ENCODE measurements around the gene IRAK1. TPM values are rescaled to one million over a fixed set of nuclear protein-coding genes. Genes with fewer than 3 reads are reported as not detected.
A peak's percentile ranks its signal among the peaks of the same experiment; 100 is the strongest.

The IRAK1 gene
- total and polyA plus RNA-seq, 2 donors, result 9.5 to 67.2 TPM

GRCh38 chrX:153972368-153973126 is 47.2 kb downstream of the IRAK1 start, which contains the start of gene TMEM187:
Gene TMEM187, plus strand, starts transcription at chrX:153972754. Its CDS starts 9,309 bp downstream, at chrX:153982063.
- peak within 1 kb of the TSS; percentile 99 for H3K27ac ChIP-seq (ENCODE audit: low read depth)
- under 1% methylated on average over 99 of the region's 103 CpGs for WGBS
- peak; percentile 65 for DNase-seq (ENCODE audit: extremely low spot score)

GRCh38 chrX:153971450-153972367 is 48.0 kb downstream of the IRAK1 start, which contains the start of gene HCFC1:
Gene HCFC1, minus strand, starts transcription at chrX:153971818. Its CDS starts 978 bp downstream, at chrX:153970840.
- no peaks in the 10 kb centered on the region for H3K36me3 ChIP-seq (ENCODE audit: insufficient read depth)
- H3K4me3 ChIP-seq (ENCODE audit: low read depth, low read length), result peak within 1 kb of the TSS; percentile 80
- H3K27ac ChIP-seq (ENCODE audit: low read depth), result peak within 1 kb of the TSS; percentile 99
- WGBS, result under 1% methylated on average over 93 of the region's 96 CpGs
- DNase-seq (ENCODE audit: extremely low spot score), result peak; percentile 71
- H3K4me1 ChIP-seq (ENCODE audit: insufficient read depth), result peaks cover 1% of the 10 kb centered on the region

More at GRCh38 chrX:153972368-153973126, 47.2 kb downstream of the IRAK1 start, which contains the start of gene TMEM187:
- peaks cover 1% of the 10 kb centered on the region for H3K4me1 ChIP-seq (ENCODE audit: insufficient read depth)
- no peaks in the 10 kb centered on the region for H3K36me3 ChIP-seq (ENCODE audit: insufficient read depth)
- H3K4me3 ChIP-seq (ENCODE audit: low read depth, low read length), result peak within 1 kb of the TSS; percentile 80

GRCh38 chrX:153971124-153971449 is 48.6 kb downstream of the IRAK1 start:
- Histone ChIP-seq H3K36me3 (ENCODE audit: insufficient read depth) (no peaks in the 10 kb centered on the region), H3K4me1 (ENCODE audit: insufficient read depth) (peaks cover 1% of the 10 kb centered on the region), H3K27ac (ENCODE audit: low read depth) (peak overlapping the region; percentile 99), H3K4me3 (ENCODE audit: low read depth, low read length) (peak overlapping the region; percentile 80)
- under 1% methylated on average over 34 of the region's 34 CpGs for WGBS
- peak; percentile 43 for DNase-seq (ENCODE audit: extremely low spot score)

GRCh38 chrX:153970357-153971123 is 49.2 kb downstream of the IRAK1 start:
- Histone ChIP-seq H3K36me3 (ENCODE audit: insufficient read depth) (no peaks in the 10 kb centered on the region), H3K27ac (ENCODE audit: low read depth) (peak overlapping the region; percentile 99), H3K4me3 (ENCODE audit: low read depth, low read length) (peak overlapping the region; percentile 80), H3K4me1 (ENCODE audit: insufficient read depth) (peaks cover 1% of the 10 kb centered on the region)
- WGBS, result under 1% methylated on average over 48 of the region's 49 CpGs
- no peak for DNase-seq (ENCODE audit: extremely low spot score)

- peaks cover 1% of the 10 kb centered on the region for H3K4me1 ChIP-seq (ENCODE audit: insufficient read depth)
- 1% methylated on average over 26 of the region's 26 CpGs for WGBS
- no peak for DNase-seq (ENCODE audit: extremely low spot score)
- peak overlapping the region; percentile 64 for H3K27ac ChIP-seq (ENCODE audit: low read depth)
- H3K4me3 ChIP-seq (ENCODE audit: low read depth, low read length), result peak overlapping the region; percentile 80
- H3K36me3 ChIP-seq (ENCODE audit: insufficient read depth), result no peaks in the 10 kb centered on the region
Observed at GRCh38 chrX:153969904-153970356, 49.8 kb downstream of the IRAK1 start.

- Histone ChIP-seq H3K27ac (ENCODE audit: low read depth) (peak overlapping the region; percentile 69), H3K4me1 (ENCODE audit: insufficient read depth) (peaks cover 1% of the 10 kb centered on the region), H3K36me3 (ENCODE audit: insufficient read depth) (no peaks in the 10 kb centered on the region), H3K4me3 (ENCODE audit: low read depth, low read length) (peak overlapping the region; percentile 80)
- DNase-seq (ENCODE audit: extremely low spot score), result no peak
- WGBS, result 10% methylated on average over 25 of the region's 25 CpGs
Observed at GRCh38 chrX:153969125-153969903, 50.4 kb downstream of the IRAK1 start.

GRCh38 chrX:153968754-153969124 is 51.0 kb downstream of the IRAK1 start:
- Histone ChIP-seq H3K27ac (ENCODE audit: low read depth) (peak overlapping the region; percentile 60), H3K4me1 (ENCODE audit: insufficient read depth) (peaks cover 1% of the 10 kb centered on the region), H3K36me3 (ENCODE audit: insufficient read depth) (no peaks in the 10 kb centered on the region), H3K4me3 (ENCODE audit: low read depth, low read length) (peak overlapping the region; percentile 80)
- 16% methylated on average over 12 of the region's 12 CpGs for WGBS
- DNase-seq (ENCODE audit: extremely low spot score), result no peak

GRCh38 chrX:153968255-153968654 is 51.4 kb downstream of the IRAK1 start:
- Histone ChIP-seq H3K27ac (ENCODE audit: low read depth) (no peak overlapping the region), H3K4me3 (ENCODE audit: low read depth, low read length) (no peak overlapping the region), H3K4me1 (ENCODE audit: insufficient read depth) (no peaks in the 10 kb centered on the region), H3K36me3 (ENCODE audit: insufficient read depth) (no peaks in the 10 kb centered on the region)
- 35% methylated on average over 9 of the region's 9 CpGs for WGBS
- DNase-seq (ENCODE audit: extremely low spot score), result no peak

GRCh38 chrX:153967536-153968224 is 52.0 kb downstream of the IRAK1 start:
- Histone ChIP-seq H3K36me3 (ENCODE audit: insufficient read depth) (no peaks in the 10 kb centered on the region), H3K27ac (ENCODE audit: low read depth) (no peak overlapping the region), H3K4me1 (ENCODE audit: insufficient read depth) (no peaks in the 10 kb centered on the region), H3K4me3 (ENCODE audit: low read depth, low read length) (no peak overlapping the region)
- DNase-seq (ENCODE audit: extremely low spot score), result no peak
- 57% methylated on average over 16 of the region's 16 CpGs for WGBS

- WGBS, result 63% methylated on average over 14 of the region's 14 CpGs
- Histone ChIP-seq H3K4me1 (ENCODE audit: insufficient read depth) (no peaks in the 10 kb centered on the region), H3K4me3 (ENCODE audit: low read depth, low read length) (no peak overlapping the region), H3K36me3 (ENCODE audit: insufficient read depth) (no peaks in the 10 kb centered on the region), H3K27ac (ENCODE audit: low read depth) (no peak overlapping the region)
- no peak for DNase-seq (ENCODE audit: extremely low spot score)
Observed at GRCh38 chrX:153966841-153967535, 52.7 kb downstream of the IRAK1 start.

GRCh38 chrX:153966283-153966688 is 53.4 kb downstream of the IRAK1 start:
- Histone ChIP-seq H3K27ac (ENCODE audit: low read depth) (no peak overlapping the region), H3K36me3 (ENCODE audit: insufficient read depth) (no peaks in the 10 kb centered on the region), H3K4me1 (ENCODE audit: insufficient read depth) (no peaks in the 10 kb centered on the region), H3K4me3 (ENCODE audit: low read depth, low read length) (no peak overlapping the region)
- WGBS, result 52% methylated on average over 15 of the region's 15 CpGs
- no peak for DNase-seq (ENCODE audit: extremely low spot score)

GRCh38 chrX:153965406-153965805 is 54.3 kb downstream of the IRAK1 start:
- Histone ChIP-seq H3K4me1 (ENCODE audit: insufficient read depth) (no peaks in the 10 kb centered on the region), H3K36me3 (ENCODE audit: insufficient read depth) (no peaks in the 10 kb centered on the region), H3K27ac (ENCODE audit: low read depth) (no peak overlapping the region), H3K4me3 (ENCODE audit: low read depth, low read length) (no peak overlapping the region)
- 82% methylated on average over 5 of the region's 5 CpGs for WGBS
- DNase-seq (ENCODE audit: extremely low spot score), result no peak

Data from urinary bladder (tissue), 4 donors.